Body of pancreas (tissue), 4 donors: ENCODE data around the gene CX3CR1.

ENCODE experiments used
- CTCF ChIP-seq, 7 experiments: fragments of 450-650 bp in 4 of 7; fragments of 200-600 bp in 3 of 7; sonication (generic) in 3 of 7; IDR thresholded peaks; one replicate each; pipeline ENCODE4 v1.5.1; 2016 to 2019; ENCODE audit warnings: antibody characterized with exemption in 7 of 7
- POLR2A ChIP-seq, 3 donors: fragments of 450-650 bp; IDR thresholded peaks; one replicate each; pipeline ENCODE4 v1.6.1; 2016; ENCODE audit warnings: antibody characterized with exemption in 3 of 3, mild to moderate bottlenecking in 2 of 3

DNA sequence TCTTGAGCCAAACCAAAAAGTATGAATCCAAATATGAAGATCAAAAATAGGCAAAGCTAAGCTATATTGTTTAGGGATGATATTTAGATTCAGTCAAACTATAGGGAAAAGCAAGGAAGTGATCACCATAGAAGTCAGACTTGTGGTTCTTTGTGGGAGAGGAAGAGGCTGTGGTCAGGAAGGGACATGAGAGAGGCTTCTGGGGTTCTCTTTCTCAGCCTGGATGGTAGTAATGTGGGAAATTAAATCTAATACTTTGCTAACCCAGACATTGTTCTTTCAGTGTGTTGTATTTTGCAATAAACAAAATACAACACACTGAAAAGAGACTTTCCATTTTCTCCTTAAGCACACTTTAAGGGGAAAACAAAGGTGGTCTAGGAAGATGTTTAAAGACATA lies 3.1 kb downstream of the CX3CR1 start:
- TF ChIP-seq CTCF (IDR thresholded peaks at IDR 0.05) (no peak), POLR2A (IDR thresholded peaks at IDR 0.05) (no peak)
